K562 (cell line): ENCODE results near the gene GALNS. TPM values are rescaled to one million over a fixed set of nuclear protein-coding genes. Genes with fewer than 3 reads are reported as not detected.

Source experiments
- ARID3B ChIP-seq: fragments of 250-450 bp; sonication (Bioruptor Pico); IDR thresholded peaks from 2 replicates; pipeline ENCODE4 v1.4.0; 2020; ENCODE audit warnings: borderline replicate concordance
- CXXC5 ChIP-seq: fragments of 250-450 bp; sonication (Bioruptor Pico); IDR thresholded peaks from 2 replicates; pipeline ENCODE4 v1.8.0; 2022; ENCODE audit warnings: inconsistent platforms, mild to moderate bottlenecking, moderate library complexity
- EGR1 ChIP-seq: fragments of 450-650 bp; conservative IDR thresholded peaks from 2 replicates; pipeline ENCODE4 v1.6.1; 2017; ENCODE audit warnings: mild to moderate bottlenecking
- RBM22 ChIP-seq: fragments of 200-400 bp; formaldehyde crosslinking; IDR thresholded peaks from 2 replicates; pipeline ENCODE4 v1.6.1; 2018; ENCODE audit warnings: low read length, low read depth; ENCODE audit not compliant: poor library complexity, severe bottlenecking
- ZNF696 ChIP-seq: fragments of 250-450 bp; sonication (Bioruptor Pico); conservative IDR thresholded peaks from 2 replicates; pipeline ENCODE4 v1.4.0; 2020; ENCODE audit warnings: mild to moderate bottlenecking, moderate library complexity
- polyA plus RNA-seq, 8 experiments: library from polyadenylated mRNA; depleted of rRNA in 4 of 8; stranded (reverse) in 5 of 8; unstranded in 3 of 8; fragments of >200 nt; fragmentation: Nextera tagmentation in 2 of 8; fragmentation: Illumina TruSeq in 1 of 8; extraction: Ambion mirVana in 2 of 8; extraction: Trizol in 1 of 8; gene quantifications; 2 replicates each; pipeline versions ENCODE4 v1.2.1 to v1.2.3, GENCODE V29; 2011 to 2014; ENCODE audit warnings: inconsistent platforms in 1 of 8, missing spikeins in 1 of 8
- total RNA-seq, 7 experiments: library from RNA; depleted of rRNA in 6 of 7; stranded (reverse); fragments of >200 nt in 6 of 7; fragmentation: Illumina TruSeq in 2 of 7; extraction: Trizol in 2 of 7; gene quantifications; 2 replicates each; pipeline versions ENCODE4 v1.2.1 to v1.2.3, GENCODE V29; 2011 to 2021; ENCODE audit warnings: low replicate concordance in 1 of 7
- TF ChIP-seq, protein P1 (sequence below): fragments of 250-450 bp; sonication (Bioruptor Pico); IDR thresholded peaks from 2 replicates; pipeline ENCODE4 v1.8.0; 2021; ENCODE audit warnings: mild to moderate bottlenecking, moderate library complexity
- TF ChIP-seq, protein P2 (sequence below): IDR thresholded peaks from 3 replicates; pipeline ENCODE4 v1.6.1; 2011; ENCODE audit warnings: borderline replicate concordance, mild to moderate bottlenecking, moderate library complexity; ENCODE audit not compliant: insufficient read length; ENCODE audit errors: extremely low read depth
- TF ChIP-seq, protein P3 (sequence below): sonication (generic); formaldehyde crosslinking; IDR thresholded peaks from 2 replicates; pipeline ENCODE4 v1.8.0; 2023; ENCODE audit warnings: mild to moderate bottlenecking, missing genetic modification reagents

GALNS gene
- total and polyA plus RNA-seq, 9 of the 15 experiments (the other 6 are each of a cell fraction or from before 2014, with no cell fraction given), result 0.38 to 13.2 (median 4.3) TPM

DNA sequence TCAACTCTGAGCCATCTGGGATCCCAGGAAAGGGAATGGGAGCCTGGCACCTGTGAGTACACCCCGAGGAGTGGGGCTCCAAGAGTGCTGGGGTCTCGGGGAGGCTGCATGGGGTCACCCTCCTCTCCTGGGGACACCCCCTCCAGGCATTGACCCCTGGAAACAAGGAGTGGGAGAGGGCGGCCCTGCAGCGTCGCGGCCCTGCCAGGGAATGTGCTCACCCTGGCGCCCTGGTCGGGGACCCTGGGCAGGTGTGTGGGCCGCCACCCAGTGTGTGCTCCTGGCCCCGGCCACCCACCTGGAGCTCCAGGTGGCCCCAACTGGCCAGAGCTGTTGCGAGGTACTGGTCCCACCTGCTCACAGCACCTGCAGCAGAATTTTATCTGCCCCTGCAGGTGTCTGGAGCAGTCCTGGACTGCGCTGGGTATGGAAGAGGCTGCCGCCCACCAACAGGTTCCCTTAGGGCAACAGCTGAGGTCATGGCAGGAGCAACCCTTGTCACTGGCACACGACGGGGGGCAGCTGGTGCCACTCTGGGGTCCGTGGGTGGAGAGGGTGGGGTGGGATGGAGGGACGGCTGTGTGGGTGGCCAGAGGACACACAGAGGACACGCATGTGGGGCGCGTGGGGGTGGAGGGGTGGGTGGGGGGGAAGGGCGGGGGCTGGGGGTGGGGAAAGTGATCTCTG lies 15.1 kb upstream of the GALNS start (continued):
- no peak for TF ChIP-seq CXXC5
- TF ChIP-seq, protein P1, sequence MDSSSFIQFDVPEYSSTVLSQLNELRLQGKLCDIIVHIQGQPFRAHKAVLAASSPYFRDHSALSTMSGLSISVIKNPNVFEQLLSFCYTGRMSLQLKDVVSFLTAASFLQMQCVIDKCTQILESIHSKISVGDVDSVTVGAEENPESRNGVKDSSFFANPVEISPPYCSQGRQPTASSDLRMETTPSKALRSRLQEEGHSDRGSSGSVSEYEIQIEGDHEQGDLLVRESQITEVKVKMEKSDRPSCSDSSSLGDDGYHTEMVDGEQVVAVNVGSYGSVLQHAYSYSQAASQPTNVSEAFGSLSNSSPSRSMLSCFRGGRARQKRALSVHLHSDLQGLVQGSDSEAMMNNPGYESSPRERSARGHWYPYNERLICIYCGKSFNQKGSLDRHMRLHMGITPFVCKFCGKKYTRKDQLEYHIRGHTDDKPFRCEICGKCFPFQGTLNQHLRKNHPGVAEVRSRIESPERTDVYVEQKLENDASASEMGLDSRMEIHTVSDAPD (CRISPR knock-in tag), result no peak
- peak; percentile 98 for TF ChIP-seq RBM22
- TF ChIP-seq, protein P2, sequence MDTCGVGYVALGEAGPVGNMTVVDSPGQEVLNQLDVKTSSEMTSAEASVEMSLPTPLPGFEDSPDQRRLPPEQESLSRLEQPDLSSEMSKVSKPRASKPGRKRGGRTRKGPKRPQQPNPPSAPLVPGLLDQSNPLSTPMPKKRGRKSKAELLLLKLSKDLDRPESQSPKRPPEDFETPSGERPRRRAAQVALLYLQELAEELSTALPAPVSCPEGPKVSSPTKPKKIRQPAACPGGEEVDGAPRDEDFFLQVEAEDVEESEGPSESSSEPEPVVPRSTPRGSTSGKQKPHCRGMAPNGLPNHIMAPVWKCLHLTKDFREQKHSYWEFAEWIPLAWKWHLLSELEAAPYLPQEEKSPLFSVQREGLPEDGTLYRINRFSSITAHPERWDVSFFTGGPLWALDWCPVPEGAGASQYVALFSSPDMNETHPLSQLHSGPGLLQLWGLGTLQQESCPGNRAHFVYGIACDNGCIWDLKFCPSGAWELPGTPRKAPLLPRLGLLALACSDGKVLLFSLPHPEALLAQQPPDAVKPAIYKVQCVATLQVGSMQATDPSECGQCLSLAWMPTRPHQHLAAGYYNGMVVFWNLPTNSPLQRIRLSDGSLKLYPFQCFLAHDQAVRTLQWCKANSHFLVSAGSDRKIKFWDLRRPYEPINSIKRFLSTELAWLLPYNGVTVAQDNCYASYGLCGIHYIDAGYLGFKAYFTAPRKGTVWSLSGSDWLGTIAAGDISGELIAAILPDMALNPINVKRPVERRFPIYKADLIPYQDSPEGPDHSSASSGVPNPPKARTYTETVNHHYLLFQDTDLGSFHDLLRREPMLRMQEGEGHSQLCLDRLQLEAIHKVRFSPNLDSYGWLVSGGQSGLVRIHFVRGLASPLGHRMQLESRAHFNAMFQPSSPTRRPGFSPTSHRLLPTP, result no peak
- TF ChIP-seq ZNF696 (CRISPR knock-in tag), result no peak
- TF ChIP-seq ARID3B (CRISPR knock-in tag), result no peak
- peak; percentile 49 for TF ChIP-seq EGR1
- TF ChIP-seq, protein P3, sequence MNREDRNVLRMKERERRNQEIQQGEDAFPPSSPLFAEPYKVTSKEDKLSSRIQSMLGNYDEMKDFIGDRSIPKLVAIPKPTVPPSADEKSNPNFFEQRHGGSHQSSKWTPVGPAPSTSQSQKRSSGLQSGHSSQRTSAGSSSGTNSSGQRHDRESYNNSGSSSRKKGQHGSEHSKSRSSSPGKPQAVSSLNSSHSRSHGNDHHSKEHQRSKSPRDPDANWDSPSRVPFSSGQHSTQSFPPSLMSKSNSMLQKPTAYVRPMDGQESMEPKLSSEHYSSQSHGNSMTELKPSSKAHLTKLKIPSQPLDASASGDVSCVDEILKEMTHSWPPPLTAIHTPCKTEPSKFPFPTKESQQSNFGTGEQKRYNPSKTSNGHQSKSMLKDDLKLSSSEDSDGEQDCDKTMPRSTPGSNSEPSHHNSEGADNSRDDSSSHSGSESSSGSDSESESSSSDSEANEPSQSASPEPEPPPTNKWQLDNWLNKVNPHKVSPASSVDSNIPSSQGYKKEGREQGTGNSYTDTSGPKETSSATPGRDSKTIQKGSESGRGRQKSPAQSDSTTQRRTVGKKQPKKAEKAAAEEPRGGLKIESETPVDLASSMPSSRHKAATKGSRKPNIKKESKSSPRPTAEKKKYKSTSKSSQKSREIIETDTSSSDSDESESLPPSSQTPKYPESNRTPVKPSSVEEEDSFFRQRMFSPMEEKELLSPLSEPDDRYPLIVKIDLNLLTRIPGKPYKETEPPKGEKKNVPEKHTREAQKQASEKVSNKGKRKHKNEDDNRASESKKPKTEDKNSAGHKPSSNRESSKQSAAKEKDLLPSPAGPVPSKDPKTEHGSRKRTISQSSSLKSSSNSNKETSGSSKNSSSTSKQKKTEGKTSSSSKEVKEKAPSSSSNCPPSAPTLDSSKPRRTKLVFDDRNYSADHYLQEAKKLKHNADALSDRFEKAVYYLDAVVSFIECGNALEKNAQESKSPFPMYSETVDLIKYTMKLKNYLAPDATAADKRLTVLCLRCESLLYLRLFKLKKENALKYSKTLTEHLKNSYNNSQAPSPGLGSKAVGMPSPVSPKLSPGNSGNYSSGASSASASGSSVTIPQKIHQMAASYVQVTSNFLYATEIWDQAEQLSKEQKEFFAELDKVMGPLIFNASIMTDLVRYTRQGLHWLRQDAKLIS, result 0 out of 2 replicates have a peak, but pooled peaks have one; percentile 11
- TF ChIP-seq, all 486 proteins: peak for 11
